Measurements from ENCODE around the gene TRRAP. TPM values are rescaled to one million over a fixed set of nuclear protein-coding genes. Genes with fewer than 3 reads are reported as not detected.

Gene TRRAP
- polyA plus RNA-seq, 2 of the 4 experiments (the other 2 are of a cell fraction): 12.2 to 22.1 TPM

- POLR2A ChIA-PET: no interaction called here
- WGBS (ENCODE audit: missing lambda C conversion rate): 92% methylated on average over 8 of the region's 8 CpGs
- Histone ChIP-seq H3K4me3 (no peak overlapping the region), H3K4me2 (no peak overlapping the region), H3K9me3 (no peaks in the 10 kb centered on the region), H3K4me1 (peaks cover 24% of the 10 kb centered on the region), H3K27ac (no peak overlapping the region)
- no peak for ATAC-seq
- CTCF ChIA-PET: interaction anchor here (1.0 to 4.8 kb wide), 3 partner anchors 10 to 266 kb away, joined by 3 to 18 read pairs (median 8); no protein-coding TSS in a partner anchor
- FAIRE-seq: no peak
- TF ChIP-seq FOSL2 (IDR thresholded peaks at IDR 0.05) (no peak), FOSL2 (CRISPR knock-in tag; IDR thresholded peaks at IDR 0.05) (no peak)
- DNase-seq (ENCODE audit: low read depth in 1 of 2, low spot score in 1 of 2): no peak
Observed at GRCh38 chr7:99046722-99047121, 168.4 kb downstream of the TRRAP start.

GRCh38 chr7:99047526-99048077 is 169.3 kb downstream of the TRRAP start:
- TF ChIP-seq HOXB13 (CRISPR knock-in tag; IDR thresholded peaks at IDR 0.05; ENCODE audit: low read depth) (no peak), CHD4 (IDR thresholded peaks at IDR 0.05; ENCODE audit: borderline replicate concordance) (no peak), ZFP36 (IDR thresholded peaks at IDR 0.05; ENCODE audit: borderline replicate concordance, partially characterized antibody) (no peak), ZNF302 (CRISPR knock-in tag; IDR thresholded peaks at IDR 0.05) (no peak), CTCF (IDR thresholded peaks at IDR 0.05) (no peak), HOXB5 (CRISPR knock-in tag; IDR thresholded peaks at IDR 0.05) (no peak), FOXS1 (CRISPR knock-in tag; IDR thresholded peaks at IDR 0.05) (no peak)
- FAIRE-seq (no peak), DNase-seq (ENCODE audit: low read depth in 1 of 2, low spot score in 1 of 2) (no peak), ATAC-seq (no peak)
- ChIA-PET POLR2A (no interaction called here), CTCF (interaction anchor here (1.0 to 4.8 kb wide), 4 partner anchors 11 to 267 kb away, joined by 3 to 18 read pairs (median 6); no protein-coding TSS in a partner anchor)
- Histone ChIP-seq H3K4me1 (peaks cover 23% of the 10 kb centered on the region), H3K4me3 (no peak overlapping the region), H3K27ac (no peak overlapping the region), H3K4me2 (no peak overlapping the region), H3K9me3 (no peaks in the 10 kb centered on the region)
- 96% methylated on average over 15 of the region's 15 CpGs for WGBS (ENCODE audit: missing lambda C conversion rate)

- Histone ChIP-seq H3K9me3 (no peaks in the 10 kb centered on the region), H3K4me2 (peak overlapping the region; percentile 56), H3K27ac (peak overlapping the region; percentile 49 to 63; a peak in 4 of 6 replicates), H3K4me3 (no peak overlapping the region), H3K4me1 (peaks cover 19% of the 10 kb centered on the region)
- POLR2A ChIA-PET: no interaction called here
- DNase-seq (ENCODE audit: low read depth in 1 of 2, low spot score in 1 of 2) (peak in 1 of 2 experiments; percentile 16), ATAC-seq (peak in 1 of 2 experiments; percentile 15; a peak in 2 of 6 replicates), FAIRE-seq (no peak)
- 26% methylated on average over 2 of the region's 2 CpGs for WGBS (ENCODE audit: missing lambda C conversion rate)
- TF ChIP-seq ATOH8 (CRISPR knock-in tag; IDR thresholded peaks at IDR 0.05; ENCODE audit: low read depth) (no peak), MYC (IDR thresholded peaks at IDR 0.05; ENCODE audit: borderline replicate concordance, low read length) (no peak), MAZ (IDR thresholded peaks at IDR 0.05; ENCODE audit: borderline replicate concordance, low read depth, low read length) (no peak), POLR2AphosphoS2 (conservative IDR thresholded peaks at IDR 0.05; ENCODE audit: low read length) (no peak), FOSL2 (IDR thresholded peaks at IDR 0.05) (no peak), FOSL2 (CRISPR knock-in tag; IDR thresholded peaks at IDR 0.05) (peak; percentile 38; the same call in 1 of the 2 replicates), PBX3 (IDR thresholded peaks at IDR 0.05) (no peak), HOXB5 (CRISPR knock-in tag; IDR thresholded peaks at IDR 0.05) (no peak), GATA3 (IDR thresholded peaks at IDR 0.05; ENCODE audit: borderline replicate concordance) (no peak)
- CTCF ChIA-PET: interaction anchor here (0.5 to 4.8 kb wide), 3 partner anchors 11 to 91 kb away, joined by 4 to 21 read pairs (median 18); no protein-coding TSS in a partner anchor
Observed at GRCh38 chr7:99050971-99051370, 172.6 kb downstream of the TRRAP start.
